Common myeloid progenitor, CD34-positive (primary cell): Measurements from ENCODE around the gene YIPF3.
"Not testable (repeated sequence)": the region's sequence is repeated elsewhere in the genome, so short reads cannot be mapped to it uniquely, and the experiment has no call there.

Experiments used
- CTCF ChIA-PET: fragments of 350-600 bp; sonication (Branson Sonifier 250); formaldehyde crosslinking; loops from one replicate; lab custom pipeline; 2021; ENCODE audit warnings: antibody characterized with exemption; lab: Charles Lee
- POLR2A ChIA-PET: fragments of 350-600 bp; sonication (Branson Sonifier 250); formaldehyde crosslinking; loops from one replicate; lab custom pipeline; 2021; ENCODE audit warnings: antibody characterized with exemption; lab: Charles Lee
- DNase-seq, 3 donors: peaks; one replicate each; pipeline versions ENCODE4 v3.0.0 to v3.0.0-alpha.2; 2013
- H3K27ac ChIP-seq, 2 experiments: 1 replicate in 1 of 2; 2 replicates in 1 of 2; pipeline ENCODE4 v1.7.0; 2013; ENCODE audit warnings: inconsistent platforms in 2 of 2, low read length in 2 of 2, mild to moderate bottlenecking in 2 of 2, low read depth in 1 of 2, moderate library complexity in 1 of 2; ENCODE audit not compliant: severe bottlenecking in 2 of 2, insufficient read depth in 1 of 2, poor library complexity in 1 of 2
- H3K27me3 ChIP-seq, 5 experiments: replicated peaks in 2 of 5; 1 replicate in 3 of 5; 2 replicates in 2 of 5; pipeline versions ENCODE4 v1.6.1 to v1.7.0; 2013; ENCODE audit warnings: low read length in 4 of 5, mild to moderate bottlenecking in 2 of 5, moderate library complexity in 2 of 5, inconsistent platforms in 1 of 5; ENCODE audit not compliant: insufficient read depth in 5 of 5, control insufficient read depth in 4 of 5
- H3K36me3 ChIP-seq, 4 experiments: 1 replicate in 2 of 4; 2 replicates in 2 of 4; pipeline versions ENCODE4 v1.6.1 to v1.7.0; 2013; ENCODE audit warnings: low read length in 3 of 4, control low read depth in 1 of 4, mild to moderate bottlenecking in 1 of 4; ENCODE audit not compliant: control insufficient read depth in 4 of 4, insufficient read depth in 4 of 4
- H3K4me1 ChIP-seq, 4 experiments: 1 replicate in 3 of 4; 2 replicates in 1 of 4; pipeline versions ENCODE4 v1.6.1 to v1.7.1; 2013; ENCODE audit warnings: low read length in 3 of 4, mild to moderate bottlenecking in 3 of 4, control low read depth in 1 of 4, inconsistent platforms in 1 of 4, moderate library complexity in 1 of 4; ENCODE audit not compliant: control insufficient read depth in 4 of 4, insufficient read depth in 4 of 4; ENCODE audit errors: control extremely low read depth in 1 of 4
- H3K4me3 ChIP-seq, 7 experiments: 1 replicate in 4 of 7; 2 replicates in 3 of 7; pipeline versions ENCODE4 v1.5.1 to v1.7.0; 2013; ENCODE audit warnings: mild to moderate bottlenecking in 7 of 7, low read length in 6 of 7, moderate library complexity in 6 of 7, inconsistent platforms in 2 of 7, low read depth in 2 of 7, control low read depth in 1 of 7; ENCODE audit not compliant: insufficient read depth in 4 of 7, control insufficient read depth in 1 of 7; ENCODE audit errors: extremely low read depth in 1 of 7
- H3K9me3 ChIP-seq, 5 experiments: 1 replicate in 4 of 5; 2 replicates in 1 of 5; pipeline versions ENCODE4 v1.6.1 to v1.7.1; 2013; ENCODE audit warnings: low read length in 4 of 5, mild to moderate bottlenecking in 2 of 5, inconsistent platforms in 1 of 5, low read depth in 1 of 5, moderate library complexity in 1 of 5; ENCODE audit not compliant: control insufficient read depth in 4 of 5, insufficient read depth in 2 of 5; ENCODE audit errors: control extremely low read depth in 1 of 5
- WGBS: methylation state at CpG from one replicate; pipeline ENCODE4 v1.1.5; 2013; ENCODE audit not compliant: insufficient coverage; 5-methylcytosine and 5-hydroxymethylcytosine counted together

YIPF3 gene

DNA sequence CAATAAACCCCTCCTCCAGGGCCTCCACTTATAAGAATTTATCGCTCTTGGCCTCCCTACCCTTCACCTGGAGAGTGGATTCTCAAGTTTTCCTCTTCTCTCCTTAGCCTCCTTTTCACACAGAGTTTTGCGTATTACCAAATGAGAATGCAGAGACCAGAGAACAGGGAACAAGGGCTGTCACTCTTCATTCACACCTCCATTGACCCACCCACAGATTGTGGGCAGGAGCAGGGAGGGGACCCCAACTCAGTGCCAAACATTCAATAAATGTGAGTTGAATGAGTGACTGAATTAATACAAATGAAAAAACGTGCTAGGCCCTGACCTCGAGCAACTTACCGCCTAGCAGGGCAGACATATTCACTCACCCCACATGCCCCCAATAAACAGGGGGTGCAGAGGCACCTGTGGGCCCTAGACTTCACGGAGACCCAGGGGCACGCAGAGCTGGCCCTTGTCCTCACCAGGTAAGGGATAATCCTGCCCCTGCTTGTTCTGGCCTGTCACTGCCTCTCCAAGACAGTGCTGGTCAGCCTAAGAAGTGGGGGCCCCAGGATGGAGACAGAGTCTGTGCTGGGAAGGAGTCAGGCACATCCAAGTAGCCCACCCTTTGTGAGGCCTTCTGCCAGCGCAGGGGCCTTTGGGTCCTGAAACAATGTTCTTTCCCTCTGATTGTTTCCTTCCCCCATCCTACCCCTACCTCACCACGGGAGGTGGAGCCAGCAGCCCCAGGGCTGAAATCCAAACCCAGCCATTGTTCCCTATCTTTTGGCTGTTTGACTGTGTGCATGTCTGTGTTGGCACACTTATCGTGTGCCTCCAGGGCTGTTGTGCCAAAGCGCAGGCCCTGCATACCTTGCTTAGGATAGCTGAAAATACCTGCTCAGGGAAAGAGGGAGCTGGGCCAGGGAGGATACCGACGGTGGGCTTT, 47.7 kb downstream of the YIPF3 start:
- POLR2A ChIA-PET = no interaction called here
- no peak overlapping the region for H3K27ac ChIP-seq
- DNase-seq = no peak
- H3K4me1 ChIP-seq = no peaks in the 10 kb centered on the region
- CTCF ChIA-PET = interaction anchor here (1.6 kb wide), 1 partner anchor 11 kb away, joined by 3 read pairs; no protein-coding TSS in a partner anchor
- 93% methylated on average over 7 of the region's 13 CpGs for WGBS
- H3K36me3 ChIP-seq = no peaks in the 10 kb centered on the region
- H3K4me3 ChIP-seq = no peak overlapping the region
- H3K9me3 ChIP-seq = no peaks in the 10 kb centered on the region
- H3K27me3 ChIP-seq = peaks cover 0 to 7% (median 2%) of the 10 kb centered on the region in 5 experiments

DNA sequence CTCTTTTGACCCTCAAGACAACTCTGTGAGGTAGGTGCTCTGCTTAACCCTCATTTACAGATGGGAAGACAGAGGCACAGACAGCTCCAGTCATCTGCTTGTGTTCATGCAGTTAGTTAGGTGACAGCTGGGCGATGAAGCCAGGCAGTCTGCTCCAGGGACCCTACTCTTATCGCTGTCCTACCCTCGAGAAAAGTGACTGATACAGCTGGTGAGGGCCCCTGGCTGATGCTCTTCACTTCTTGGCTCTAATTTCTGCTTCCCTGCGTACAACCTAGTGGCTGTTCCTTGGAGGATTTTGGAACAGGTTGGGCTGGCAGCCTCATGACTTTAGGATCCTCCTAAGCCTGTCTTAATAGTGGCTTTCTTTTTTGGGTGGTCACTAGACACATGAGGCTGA, 48.5 kb downstream of the YIPF3 start:
- ChIA-PET POLR2A (no interaction called here), CTCF (no interaction called here)
- Histone ChIP-seq H3K4me1 (no peaks in the 10 kb centered on the region), H3K9me3 (no peaks in the 10 kb centered on the region), H3K27me3 (peaks cover 0 to 10% (median 4%) of the 10 kb centered on the region in 5 experiments), H3K27ac (no peak overlapping the region), H3K36me3 (no peaks in the 10 kb centered on the region), H3K4me3 (no peak overlapping the region)
- 95% methylated on average over 4 of the region's 4 CpGs for WGBS
- no peak for DNase-seq

DNA sequence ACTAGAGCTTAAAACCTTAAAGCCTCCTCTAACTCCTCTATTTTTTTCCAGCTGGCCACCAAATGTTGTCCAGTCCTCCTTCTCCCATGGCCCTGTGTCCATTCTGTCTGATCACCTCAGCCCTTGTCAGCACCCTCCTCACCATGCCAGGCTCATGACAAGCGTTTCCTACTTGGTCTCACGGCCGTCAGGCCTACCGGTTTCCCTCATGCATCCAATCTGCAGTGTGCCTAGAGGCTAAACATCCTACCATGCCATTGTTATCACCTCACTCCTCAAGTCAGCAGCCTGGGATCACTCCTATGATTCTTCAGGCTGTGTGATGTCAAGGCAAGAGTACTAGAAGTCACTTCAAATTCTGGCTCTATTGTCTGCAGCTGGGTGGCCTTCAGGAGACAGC, 49.0 kb downstream of the YIPF3 start:
- no peak overlapping the region for H3K4me3 ChIP-seq
- H3K27ac ChIP-seq = no peak overlapping the region
- DNase-seq = no peak
- no peaks in the 10 kb centered on the region for H3K9me3 ChIP-seq
- no peaks in the 10 kb centered on the region for H3K36me3 ChIP-seq
- POLR2A ChIA-PET = no interaction called here
- peaks cover 0 to 12% (median 7%) of the 10 kb centered on the region in 5 experiments for H3K27me3 ChIP-seq
- CTCF ChIA-PET = no interaction called here
- H3K4me1 ChIP-seq = no peaks in the 10 kb centered on the region
- WGBS = 96% methylated on average over 4 of the region's 4 CpGs

DNA sequence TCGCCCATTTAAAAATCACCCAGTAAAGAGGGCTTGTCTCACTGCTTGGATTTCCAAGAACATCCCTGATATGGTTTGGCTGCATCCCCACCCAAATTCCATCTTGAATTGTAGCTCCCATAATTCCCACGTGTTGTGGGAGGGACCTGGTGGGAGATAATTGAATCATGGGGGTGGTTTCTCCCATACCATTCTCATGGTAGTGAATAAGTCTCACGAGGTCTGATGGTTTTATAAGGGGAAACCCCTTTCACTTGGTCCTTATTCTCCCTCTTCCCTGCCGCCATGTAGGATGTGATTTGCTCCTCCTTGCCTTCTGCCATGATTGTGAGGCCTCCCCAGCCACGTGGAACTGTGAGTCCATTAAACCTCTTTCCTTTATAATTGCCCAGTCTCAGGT, 49.5 kb downstream of the YIPF3 start:
- CTCF ChIA-PET, H3K36me3 ChIP-seq: not testable (repeated sequence)
- WGBS = 93% methylated on average over 2 of the region's 5 CpGs

DNA sequence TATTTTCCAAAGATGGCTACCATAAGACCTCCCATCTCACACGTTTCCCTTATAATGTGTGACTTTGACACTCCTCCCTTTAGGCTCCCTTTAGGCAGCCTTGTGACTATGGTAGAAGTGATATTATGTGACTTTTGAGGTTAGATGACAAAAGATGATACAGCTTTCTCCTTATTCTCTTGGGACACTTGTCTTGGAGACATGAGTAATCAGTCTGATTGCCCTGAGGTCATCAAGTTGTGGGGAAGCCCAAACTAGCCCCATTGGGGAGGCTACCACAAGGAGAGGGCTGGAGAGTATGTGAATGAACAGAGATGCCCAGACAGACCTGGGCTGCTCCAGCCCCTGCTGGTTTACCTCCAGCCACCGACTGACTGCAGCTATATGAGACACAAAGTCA, 50.8 kb downstream of the YIPF3 start:
- DNase-seq = no peak
- ChIA-PET POLR2A (no interaction called here), CTCF (no interaction called here)
- Histone ChIP-seq H3K4me1 (no peaks in the 10 kb centered on the region), H3K27me3 (peaks cover 0 to 23% (median 10%) of the 10 kb centered on the region in 5 experiments), H3K4me3 (no peak overlapping the region), H3K36me3 (no peaks in the 10 kb centered on the region), H3K27ac (no peak overlapping the region), H3K9me3 (no peaks in the 10 kb centered on the region)
- no CpG with 5 or more reads among the region's 2 CpGs for WGBS

More for the DNA sequence above, 49.5 kb downstream of the YIPF3 start:
- H3K4me1 ChIP-seq, H3K9me3 ChIP-seq, POLR2A ChIA-PET, H3K27ac ChIP-seq, H3K4me3 ChIP-seq, DNase-seq: not testable (repeated sequence)
- peaks cover 0 to 17% (median 10%) of the 10 kb centered on the region in 5 experiments for H3K27me3 ChIP-seq

DNA sequence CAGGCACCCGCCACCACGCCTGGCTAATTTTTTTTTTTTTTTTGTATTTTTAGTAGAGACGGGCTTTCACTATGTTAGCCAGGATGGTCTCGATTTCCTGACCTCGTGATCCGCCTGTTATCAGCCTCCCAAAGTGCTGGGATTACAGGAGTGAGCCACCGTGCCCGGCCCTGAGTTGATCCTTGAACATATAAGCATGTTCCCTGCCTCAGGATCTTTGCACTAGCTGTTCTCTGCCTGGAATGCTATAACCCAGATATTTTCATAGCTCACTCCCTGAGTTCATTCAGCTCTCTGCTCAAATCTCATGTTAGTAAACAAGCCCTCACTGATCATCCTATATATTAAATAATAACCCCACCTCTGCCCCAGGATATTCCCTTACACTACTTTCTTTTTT, 52.4 kb downstream of the YIPF3 start:
- ChIA-PET POLR2A (interaction anchor here (0.6 to 0.7 kb wide), 2 partner anchors 272 to 410 kb away, joined by 4 to 5 read pairs; no protein-coding TSS in a partner anchor), CTCF (interaction anchor here (1.0 kb wide), 1 partner anchor 44 kb away, joined by 3 read pairs; no protein-coding TSS in a partner anchor)
- Histone ChIP-seq H3K4me1 (no peaks in the 10 kb centered on the region), H3K4me3 (no peak overlapping the region), H3K27me3 (peaks cover 0 to 29% (median 12%) of the 10 kb centered on the region in 5 experiments), H3K9me3 (no peaks in the 10 kb centered on the region), H3K27ac (no peak overlapping the region), H3K36me3 (no peaks in the 10 kb centered on the region)
- DNase-seq = no peak
- WGBS = 100% methylated on average over 6 of the region's 8 CpGs

DNA sequence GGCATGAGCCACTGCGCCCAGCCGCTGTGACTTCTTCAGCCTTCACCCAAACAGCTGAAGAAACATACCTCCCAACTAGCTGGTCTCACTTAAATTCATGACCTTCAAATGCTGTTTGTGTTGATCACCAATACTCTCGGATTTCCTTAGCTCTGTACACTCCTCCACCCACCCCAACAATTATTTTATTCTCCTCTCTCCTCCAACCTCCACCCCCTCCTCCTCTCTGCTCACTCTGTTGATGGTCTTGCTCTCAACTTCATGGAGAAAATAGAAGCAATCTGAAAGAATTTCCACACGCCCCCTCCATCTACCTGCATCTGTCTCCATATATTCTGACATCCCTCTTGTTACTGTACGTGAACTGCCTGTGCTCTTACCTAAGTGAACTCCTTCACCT, 54.8 kb downstream of the YIPF3 start:
- no peak for DNase-seq
- WGBS = 93% methylated on average over 4 of the region's 5 CpGs
- no peak overlapping the region for H3K4me3 ChIP-seq
- H3K27me3 ChIP-seq = peaks cover 0 to 38% (median 13%) of the 10 kb centered on the region in 5 experiments
- H3K9me3 ChIP-seq = no peaks in the 10 kb centered on the region
- ChIA-PET POLR2A (no interaction called here), CTCF (interaction anchor here (0.8 to 1.1 kb wide), 2 partner anchors 10 to 11 kb away, joined by 3 read pairs; no protein-coding TSS in a partner anchor)
- H3K27ac ChIP-seq = no peak overlapping the region
- H3K36me3 ChIP-seq = no peaks in the 10 kb centered on the region
- no peaks in the 10 kb centered on the region for H3K4me1 ChIP-seq
